ENCODE measurements around the gene PYGM.

PYGM gene

DNA sequence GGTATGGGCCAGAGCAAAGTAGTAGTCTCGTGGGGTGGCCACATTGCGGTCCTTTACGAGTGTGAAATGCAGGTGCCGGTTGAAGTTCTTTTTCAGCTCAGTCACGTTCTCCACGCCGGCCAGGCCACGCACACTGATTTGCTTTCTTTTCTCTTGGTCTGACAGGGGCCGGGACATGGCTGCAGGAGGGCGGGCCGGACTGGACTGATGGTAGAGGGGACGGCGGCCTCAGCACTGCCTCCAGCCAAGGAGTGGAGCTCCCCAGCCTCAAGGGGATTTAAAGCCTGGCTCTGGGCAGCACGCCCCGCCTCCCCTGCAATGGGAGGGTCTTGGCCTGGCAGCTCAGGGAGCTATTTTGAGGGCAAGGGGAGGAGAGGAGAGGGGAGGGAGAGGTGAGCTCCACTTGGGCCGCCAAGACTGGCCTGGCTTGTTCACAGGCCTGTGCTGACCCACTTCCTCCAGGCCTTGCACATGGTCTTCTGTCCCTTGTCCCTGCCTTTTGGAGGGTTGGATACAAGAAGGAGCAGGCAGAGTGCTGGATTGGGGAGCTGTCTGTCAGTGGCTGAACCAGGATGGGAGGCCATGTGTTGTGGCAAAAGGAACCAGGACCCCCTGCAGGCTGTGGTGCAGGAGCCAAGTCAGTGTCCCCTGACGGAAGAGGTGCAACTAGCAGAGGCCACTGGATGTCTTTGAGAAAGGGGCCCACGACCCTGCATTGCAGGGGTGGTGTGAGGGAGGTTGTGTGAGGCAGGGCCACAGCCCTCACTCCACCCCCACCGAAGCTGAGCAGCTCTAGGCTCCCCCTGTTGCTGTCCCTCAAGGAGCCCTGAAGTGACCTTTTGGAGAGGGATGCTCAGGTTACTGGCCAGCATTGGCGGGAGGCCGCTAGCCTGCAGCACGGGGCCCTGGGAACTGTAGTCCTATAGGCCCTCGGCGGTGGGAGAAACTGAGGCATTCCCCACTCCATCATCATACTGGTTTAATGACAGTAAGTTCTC lies at the start of gene PYGM:
Gene PYGM, minus strand, starts transcription at position 253 of the 998 bp plus-strand sequence. Its CDS starts 76 bp downstream, at position 177.
- DNase-seq (ENCODE audit: low spot score), result no peak
- POLR2A ChIA-PET (ENCODE audit: low non-redundant PET), result no interaction called here
- TF ChIP-seq, protein P1, sequence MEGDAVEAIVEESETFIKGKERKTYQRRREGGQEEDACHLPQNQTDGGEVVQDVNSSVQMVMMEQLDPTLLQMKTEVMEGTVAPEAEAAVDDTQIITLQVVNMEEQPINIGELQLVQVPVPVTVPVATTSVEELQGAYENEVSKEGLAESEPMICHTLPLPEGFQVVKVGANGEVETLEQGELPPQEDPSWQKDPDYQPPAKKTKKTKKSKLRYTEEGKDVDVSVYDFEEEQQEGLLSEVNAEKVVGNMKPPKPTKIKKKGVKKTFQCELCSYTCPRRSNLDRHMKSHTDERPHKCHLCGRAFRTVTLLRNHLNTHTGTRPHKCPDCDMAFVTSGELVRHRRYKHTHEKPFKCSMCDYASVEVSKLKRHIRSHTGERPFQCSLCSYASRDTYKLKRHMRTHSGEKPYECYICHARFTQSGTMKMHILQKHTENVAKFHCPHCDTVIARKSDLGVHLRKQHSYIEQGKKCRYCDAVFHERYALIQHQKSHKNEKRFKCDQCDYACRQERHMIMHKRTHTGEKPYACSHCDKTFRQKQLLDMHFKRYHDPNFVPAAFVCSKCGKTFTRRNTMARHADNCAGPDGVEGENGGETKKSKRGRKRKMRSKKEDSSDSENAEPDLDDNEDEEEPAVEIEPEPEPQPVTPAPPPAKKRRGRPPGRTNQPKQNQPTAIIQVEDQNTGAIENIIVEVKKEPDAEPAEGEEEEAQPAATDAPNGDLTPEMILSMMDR (conservative IDR thresholded peaks at IDR 0.05; ENCODE audit: low read depth), result no peak
- CTCF ChIA-PET, result interaction anchor here (0.5 to 1.0 kb wide), 2 partner anchors 17 to 84 kb away, joined by 3 read pairs; no protein-coding TSS in a partner anchor
- H3K27ac ChIP-seq, result peak within 1 kb of the TSS; percentile 85

DNA sequence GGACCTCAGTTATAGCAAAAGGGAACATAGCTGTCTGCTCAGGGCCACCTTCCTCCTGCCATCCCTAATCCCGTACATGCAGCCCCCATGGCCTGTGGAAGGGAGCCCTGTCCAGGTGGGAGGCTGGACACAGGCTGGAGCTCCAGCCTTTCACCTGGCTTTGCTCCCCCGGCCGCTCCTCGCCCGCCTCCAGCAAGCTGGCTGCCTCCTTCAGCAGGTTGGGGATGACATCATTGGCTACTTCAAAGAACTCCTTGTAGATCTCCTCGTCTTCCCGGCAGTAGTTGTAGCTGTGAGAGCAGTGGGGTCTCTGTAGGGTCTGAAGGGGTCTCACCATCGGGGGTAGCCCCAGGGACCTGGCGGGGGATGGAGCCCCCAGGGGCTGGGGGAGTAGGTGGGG lies 45.7 kb upstream of the PYGM start:
- ChIA-PET POLR2A (ENCODE audit: low non-redundant PET) (no interaction called here), CTCF (no interaction called here)
- no peak for DNase-seq (ENCODE audit: low spot score)
- peak overlapping the region; percentile 89 for H3K27ac ChIP-seq
- TF ChIP-seq, protein P1 (conservative IDR thresholded peaks at IDR 0.05; ENCODE audit: low read depth), result no peak

DNA sequence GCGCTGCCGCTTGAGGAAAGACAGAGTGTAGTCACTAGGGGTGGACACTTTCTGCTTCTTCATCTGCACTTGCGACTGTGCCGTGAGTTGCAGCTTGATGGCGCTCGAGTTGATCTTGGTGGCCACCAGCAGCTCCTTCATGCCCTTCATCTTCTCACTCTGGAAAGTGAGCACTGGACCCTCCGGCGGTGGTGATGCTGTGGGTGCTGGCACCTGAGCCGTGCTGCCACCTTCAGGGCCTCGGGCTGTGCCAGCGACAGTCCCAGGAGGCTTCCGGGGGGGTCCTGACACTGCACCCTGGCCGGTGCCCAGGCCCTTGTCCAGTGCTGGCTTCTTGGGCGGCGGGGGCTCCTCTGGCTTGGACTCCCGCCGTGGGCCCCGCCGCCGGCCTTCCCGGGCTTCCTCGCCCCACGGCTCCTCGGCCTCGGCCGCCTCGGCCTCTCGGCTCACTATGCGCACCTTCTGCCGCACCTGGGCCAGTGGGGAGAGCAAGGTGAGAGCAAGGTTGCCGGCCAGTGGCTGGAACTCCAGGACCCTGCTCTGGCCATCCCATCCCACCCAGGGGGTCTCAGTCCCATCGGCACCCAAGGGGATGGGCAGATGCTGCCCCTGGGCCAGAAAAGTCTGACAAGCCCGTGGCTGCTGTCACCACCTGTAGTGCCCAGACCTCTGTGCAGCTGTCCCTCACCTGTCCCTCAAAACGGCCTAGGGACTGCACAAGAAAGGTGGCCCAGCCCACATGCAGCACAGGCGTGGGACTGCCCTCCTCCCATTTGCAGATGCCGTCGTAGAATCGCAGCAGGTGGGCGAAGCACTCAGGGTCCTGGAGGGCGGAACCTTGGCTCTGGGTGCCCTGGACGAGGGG lies 44.8 kb upstream of the PYGM start:
- no peak for DNase-seq (ENCODE audit: low spot score)
- TF ChIP-seq, protein P1 (conservative IDR thresholded peaks at IDR 0.05; ENCODE audit: low read depth), result no peak
- H3K27ac ChIP-seq, result peak overlapping the region; percentile 89
- CTCF ChIA-PET, result interaction anchor here (1.0 kb wide), 1 partner anchor 31 kb away, joined by 3 read pairs; no protein-coding TSS in a partner anchor
- POLR2A ChIA-PET (ENCODE audit: low non-redundant PET), result no interaction called here

DNA sequence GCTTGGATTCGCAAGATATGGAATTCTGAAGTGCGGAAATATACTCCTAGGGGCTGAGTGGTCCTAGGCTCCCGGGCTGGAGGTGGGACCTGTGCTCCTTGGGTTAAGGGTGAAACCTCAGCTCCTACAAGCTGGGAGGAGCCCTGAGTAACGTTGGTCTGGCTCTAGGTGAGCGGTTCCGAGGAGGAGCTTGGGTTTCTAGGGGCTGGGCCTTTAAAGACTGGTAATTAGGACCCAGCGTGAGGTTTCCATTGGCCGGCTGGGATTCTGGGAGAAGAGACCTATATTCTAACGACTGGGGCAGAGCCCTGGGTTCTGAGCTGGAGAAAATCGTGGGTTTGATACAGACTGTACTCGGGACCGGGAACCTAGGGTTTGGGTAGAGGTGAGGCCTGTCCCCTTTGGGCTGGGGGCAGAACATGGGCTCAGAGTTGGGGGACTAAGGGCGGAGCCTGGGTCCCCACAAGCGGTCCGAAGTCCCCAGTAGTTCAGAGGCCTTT lies 44.1 kb upstream of the PYGM start:
- peak; percentile 50 for DNase-seq (ENCODE audit: low spot score)
- peak overlapping the region; percentile 89 for H3K27ac ChIP-seq
- CTCF ChIA-PET, result interaction anchor here (0.6 to 1.0 kb wide), 2 partner anchors 32 to 98 kb away, joined by 3 read pairs; no protein-coding TSS in a partner anchor
- TF ChIP-seq, protein P1 (conservative IDR thresholded peaks at IDR 0.05; ENCODE audit: low read depth), result no peak
- POLR2A ChIA-PET (ENCODE audit: low non-redundant PET), result no interaction called here

DNA sequence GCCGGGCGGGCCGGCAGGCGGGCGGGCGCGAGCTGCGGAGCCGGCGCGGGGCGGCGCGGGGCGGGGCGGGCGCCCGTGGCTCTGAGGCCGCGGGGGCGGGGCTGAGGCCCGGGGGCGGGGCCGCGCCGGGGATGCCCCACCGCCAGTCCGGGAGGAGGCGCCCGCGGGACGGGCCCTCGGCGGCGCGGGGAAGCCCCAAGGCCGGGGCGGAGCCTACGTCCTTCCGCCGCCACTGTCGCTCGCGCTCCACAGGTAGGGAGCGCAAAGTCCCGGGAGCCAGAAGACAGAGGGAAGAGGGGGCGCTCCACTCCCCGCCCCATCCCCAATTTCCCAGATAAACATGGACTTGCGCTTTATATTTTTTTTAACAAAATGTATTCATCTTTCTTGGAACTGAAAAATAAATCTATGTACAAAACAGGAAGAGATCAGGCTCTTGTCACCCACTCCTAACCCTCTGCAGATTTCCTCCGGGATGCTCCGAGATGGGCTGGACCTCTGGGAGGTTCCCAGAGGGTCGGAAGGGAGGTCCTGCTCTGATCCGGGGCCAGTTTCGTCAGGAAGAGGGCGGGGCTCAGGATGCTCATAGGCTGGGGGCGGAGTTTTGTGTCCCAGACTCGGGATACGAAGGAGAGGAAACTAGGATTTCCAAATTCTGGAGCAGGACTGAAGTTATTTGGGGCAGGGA lies 43.5 kb upstream of the PYGM start, which contains the start of gene MAP4K2:
Gene MAP4K2, minus strand, starts transcription at position 57 of the 688 bp plus-strand sequence. CDS start 65 bp downstream, outside the sequence.
- ChIA-PET CTCF (interaction anchor here (0.6 to 1.0 kb wide), 4 partner anchors 32 to 566 kb away, joined by 3 to 4 read pairs (median 3); no protein-coding TSS in a partner anchor), POLR2A (ENCODE audit: low non-redundant PET) (interaction anchor here (1.0 kb wide), 1 partner anchor 74 kb away, joined by 4 read pairs; no protein-coding TSS in a partner anchor)
- peak within 1 kb of the TSS; percentile 89 for H3K27ac ChIP-seq
- TF ChIP-seq, protein P1 (conservative IDR thresholded peaks at IDR 0.05; ENCODE audit: low read depth), result peak; percentile 62
- DNase-seq (ENCODE audit: low spot score), result peak; percentile 93
